Measurements from ENCODE around the gene MYH9.

MYH9 gene

DNA sequence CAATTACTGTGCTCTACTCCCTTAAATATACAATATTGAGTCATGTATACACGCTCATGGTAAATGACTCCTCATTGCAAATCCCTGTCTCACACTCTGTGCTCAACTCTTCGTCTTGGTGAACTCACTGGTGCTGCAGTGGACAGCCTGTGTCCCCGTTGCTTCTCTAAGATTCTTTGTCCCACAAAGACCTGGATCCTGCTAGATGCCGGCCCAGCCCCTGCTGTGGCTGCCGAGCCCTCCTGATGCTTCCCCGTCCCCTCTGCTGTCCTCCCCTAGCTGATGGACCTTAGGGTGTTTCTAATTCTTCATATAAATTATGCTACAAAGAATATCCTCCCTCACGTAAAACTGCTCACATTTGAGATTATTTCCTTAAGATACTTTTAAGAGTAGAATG, 154.0 kb downstream of the MYH9 start:
- DNase-seq, result no peak

- DNase-seq, result no peak
Observed at GRCh38 chr22:36232715-36233401, 154.9 kb downstream of the MYH9 start.
